Right lung (tissue), 5 donors: ENCODE data around the gene SMAP1. TPM values are rescaled to one million over a fixed set of nuclear protein-coding genes. Genes with fewer than 3 reads are reported as not detected.
A peak's percentile ranks its signal among the peaks of the same experiment; 100 is the strongest.

Experiments used
- DNase-seq, 2 donors: peaks; one replicate each; pipeline ENCODE4 v3.0.0-alpha.2; 2013
- polyA plus RNA-seq, 5 donors: library from polyadenylated mRNA; unstranded; fragments of 120-200 nt; gene quantifications; one replicate each; pipeline versions ENCODE4 v1.2.1 to v1.2.3, GENCODE V29; 2013; ENCODE audit warnings: inconsistent platforms in 1 of 5, low replicate concordance in 1 of 5; ENCODE audit not compliant: insufficient read length in 5 of 5, insufficient read depth in 1 of 5

SMAP1 gene
- polyA plus RNA-seq, 5 donors, result 23.2 to 30.6 (median 30.1) TPM

DNA sequence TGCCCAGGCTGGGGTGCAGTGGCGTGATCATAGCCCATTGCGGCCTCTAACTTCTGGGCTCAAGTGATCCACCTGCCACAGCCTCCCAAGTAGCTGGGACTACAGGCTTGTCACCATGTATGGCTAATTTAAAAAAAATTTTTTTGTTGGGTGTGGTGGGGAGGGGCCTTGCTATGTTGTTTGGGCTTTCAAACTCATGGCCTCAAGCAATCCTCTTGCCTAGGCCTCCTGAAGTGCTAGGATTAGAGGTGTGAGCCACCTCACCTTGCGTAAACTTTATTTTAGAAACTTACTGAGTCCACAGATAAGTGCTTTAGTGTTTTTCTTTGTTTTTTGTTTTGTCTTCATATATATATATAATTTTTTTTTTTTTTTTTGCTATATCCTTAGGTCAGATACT, 9.1 kb downstream of the SMAP1 start:
- DNase-seq, result no peak

DNA sequence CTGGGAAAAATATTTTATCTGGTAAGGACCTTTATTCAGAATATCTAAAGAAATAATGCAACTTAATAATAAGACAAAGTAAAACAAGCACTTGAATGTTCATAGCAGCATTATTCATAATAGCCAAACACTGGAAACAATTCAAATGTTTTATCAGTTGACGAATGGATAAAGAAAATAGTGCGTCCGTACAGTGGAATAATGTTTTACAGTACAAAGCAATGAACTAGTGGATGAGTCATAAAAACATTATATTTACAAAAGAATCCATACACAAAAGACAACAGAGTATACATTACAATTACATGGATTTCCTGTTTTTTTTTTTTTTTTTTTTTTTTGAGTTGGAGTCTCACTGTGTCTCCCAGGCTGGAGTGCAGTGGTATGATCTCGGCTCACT, 12.7 kb downstream of the SMAP1 start:
- no peak for DNase-seq

DNA sequence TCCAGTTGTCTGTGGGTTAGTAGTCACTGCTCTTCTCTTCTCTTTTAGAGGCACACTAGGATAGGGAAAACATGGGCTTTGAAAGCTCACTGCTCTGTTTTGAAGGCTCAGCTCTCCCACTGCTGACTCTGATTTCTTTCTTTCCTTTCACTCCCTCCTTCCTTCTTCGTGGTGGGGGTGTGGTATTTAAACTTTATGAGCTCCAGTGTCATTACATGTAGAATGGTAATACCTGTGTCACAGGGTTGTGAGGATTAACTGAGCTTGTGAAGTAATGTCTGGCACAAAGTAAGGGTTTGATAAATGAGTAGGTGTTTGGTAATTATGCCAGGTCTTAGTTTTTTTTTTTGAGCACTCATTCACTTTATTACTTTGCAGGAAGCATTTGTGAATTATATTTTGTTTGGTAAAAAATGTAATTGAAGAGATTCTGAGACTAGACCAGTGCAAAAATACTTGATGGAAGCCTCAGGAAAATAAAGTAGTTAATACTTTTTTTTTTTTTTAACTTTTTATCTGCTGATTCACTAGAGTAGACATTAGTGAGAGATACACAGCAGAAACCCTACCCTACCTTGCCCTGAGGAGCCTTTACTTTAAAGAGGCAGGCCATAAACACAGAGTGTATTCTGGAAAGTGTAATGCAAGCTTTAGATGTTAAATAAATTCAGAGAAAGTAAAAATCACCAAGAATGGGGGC, 17.3 kb downstream of the SMAP1 start:
- no peak for DNase-seq

DNA sequence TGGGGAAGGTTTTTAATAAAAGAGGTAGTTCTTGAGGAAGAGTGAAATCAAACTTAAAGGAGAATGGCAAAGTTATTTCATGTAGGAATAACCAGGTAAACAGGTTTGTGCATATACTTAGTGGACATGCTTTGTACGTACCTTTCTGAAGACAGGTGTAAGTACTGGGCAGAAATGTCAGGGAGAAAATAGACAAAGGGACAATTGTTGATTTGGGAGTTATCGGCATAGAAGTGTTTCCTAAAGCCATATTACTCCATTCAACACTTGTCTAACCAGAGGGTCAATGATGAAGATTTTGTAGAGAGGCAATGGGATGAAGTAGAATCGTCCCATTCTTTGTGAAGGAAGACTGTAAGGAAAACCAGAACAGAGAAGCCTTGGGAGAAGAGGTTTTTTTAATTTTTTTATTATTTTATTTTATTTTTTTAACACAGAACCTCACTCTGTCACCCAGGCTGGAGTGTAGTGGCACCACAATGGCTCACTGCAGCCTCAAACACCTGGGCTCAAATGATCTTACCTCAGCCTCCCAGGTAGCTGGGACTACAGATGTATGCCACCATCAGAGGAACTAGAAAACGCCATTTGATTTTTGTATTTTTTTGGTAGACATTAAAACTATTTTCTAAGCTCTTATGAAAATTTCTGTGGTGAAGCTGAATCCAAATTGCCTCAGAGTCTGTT, 18.0 kb downstream of the SMAP1 start:
- DNase-seq, result no peak

DNA sequence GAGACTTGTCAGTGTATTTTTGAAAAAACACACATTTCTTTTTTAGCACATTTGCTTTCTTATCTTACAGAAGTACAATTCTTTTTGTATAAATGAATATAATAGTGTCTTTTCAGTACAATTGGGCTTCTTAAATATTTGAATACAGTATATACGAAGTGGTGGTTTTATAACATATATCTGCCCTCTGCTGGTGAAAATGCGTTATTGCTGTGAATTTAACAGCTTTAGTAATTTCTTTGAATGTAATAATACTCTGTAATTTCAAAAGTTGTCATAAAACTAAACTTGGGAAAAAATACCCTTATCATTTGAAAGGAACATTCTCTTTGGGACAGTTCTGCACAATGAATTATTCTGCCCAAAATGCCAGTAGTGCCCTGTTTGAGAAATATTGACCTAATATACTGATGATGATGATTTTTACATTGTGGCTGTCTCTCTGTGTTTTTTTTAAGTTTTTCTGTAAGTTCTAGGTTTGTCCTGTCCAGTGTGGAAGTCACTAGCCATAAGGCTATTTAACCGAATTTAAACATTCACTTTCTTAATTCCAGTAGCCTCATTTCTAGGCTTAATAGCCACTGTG, 19.0 kb downstream of the SMAP1 start:
- DNase-seq, result peak; percentile 21 to 37

- DNase-seq, result no peak
These were observed 26.2 kb downstream of the SMAP1 start for GRCh38 chr6:70693887-70694286.

GRCh38 chr6:70694371-70694770, 26.7 kb downstream of the SMAP1 start:
- no peak for DNase-seq

- no peak for DNase-seq
These were observed 33.5 kb downstream of the SMAP1 start for GRCh38 chr6:70700922-70701876.

GRCh38 chr6:70705772-70706171, 38.1 kb downstream of the SMAP1 start:
- DNase-seq, result no peak

- peak; percentile 30 to 35 for DNase-seq
These were observed 38.9 kb downstream of the SMAP1 start for GRCh38 chr6:70706491-70707123.

GRCh38 chr6:70707893-70708292, 40.2 kb downstream of the SMAP1 start:
- no peak for DNase-seq

- DNase-seq, result no peak
These were observed 40.8 kb downstream of the SMAP1 start for GRCh38 chr6:70708448-70708847.

DNA sequence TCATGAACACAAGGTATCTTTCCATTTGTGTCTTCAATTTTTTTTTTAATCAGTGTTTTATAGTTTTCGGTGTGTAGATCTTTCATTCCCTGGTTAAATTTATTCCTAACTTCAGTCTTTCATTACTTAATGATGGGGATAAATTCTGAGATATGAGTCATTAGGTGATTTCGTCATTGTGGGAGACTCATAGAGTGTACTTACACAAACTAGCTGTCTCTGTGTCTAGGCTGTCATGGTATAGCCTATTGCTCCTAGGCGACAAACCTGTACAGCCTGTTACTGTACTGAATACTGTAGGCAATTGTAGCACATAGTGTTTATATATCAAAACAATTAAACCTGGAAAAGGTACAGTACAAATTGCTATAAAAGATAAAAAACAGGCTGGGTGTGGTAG, 42.1 kb downstream of the SMAP1 start:
- no peak for DNase-seq

DNA sequence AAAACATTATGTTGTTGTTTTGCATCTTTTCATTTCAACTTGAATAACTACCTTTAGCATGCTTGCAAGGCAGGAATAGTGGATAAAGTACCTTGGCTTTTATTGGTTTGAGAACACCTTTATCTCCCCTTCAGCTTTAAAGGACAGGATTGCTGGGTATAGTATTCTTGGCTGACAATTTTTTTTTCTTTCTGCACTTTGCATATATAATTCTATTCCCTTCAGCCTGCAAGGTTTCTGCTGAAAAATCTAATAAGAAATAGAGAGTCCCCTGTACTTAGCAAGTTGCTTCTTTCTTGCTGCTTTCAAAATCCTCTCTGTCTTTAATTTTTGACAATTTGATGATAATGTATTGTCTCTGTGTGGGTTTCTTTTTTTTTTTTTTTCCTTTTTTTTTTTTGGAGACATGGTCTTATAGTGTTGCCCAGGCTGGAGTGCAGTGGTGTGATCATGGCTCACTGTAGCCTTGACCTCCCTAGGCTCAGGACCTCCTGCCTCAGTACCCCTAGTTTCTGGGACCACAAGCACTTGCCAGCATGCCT, 47.1 kb downstream of the SMAP1 start:
- no peak for DNase-seq

DNA sequence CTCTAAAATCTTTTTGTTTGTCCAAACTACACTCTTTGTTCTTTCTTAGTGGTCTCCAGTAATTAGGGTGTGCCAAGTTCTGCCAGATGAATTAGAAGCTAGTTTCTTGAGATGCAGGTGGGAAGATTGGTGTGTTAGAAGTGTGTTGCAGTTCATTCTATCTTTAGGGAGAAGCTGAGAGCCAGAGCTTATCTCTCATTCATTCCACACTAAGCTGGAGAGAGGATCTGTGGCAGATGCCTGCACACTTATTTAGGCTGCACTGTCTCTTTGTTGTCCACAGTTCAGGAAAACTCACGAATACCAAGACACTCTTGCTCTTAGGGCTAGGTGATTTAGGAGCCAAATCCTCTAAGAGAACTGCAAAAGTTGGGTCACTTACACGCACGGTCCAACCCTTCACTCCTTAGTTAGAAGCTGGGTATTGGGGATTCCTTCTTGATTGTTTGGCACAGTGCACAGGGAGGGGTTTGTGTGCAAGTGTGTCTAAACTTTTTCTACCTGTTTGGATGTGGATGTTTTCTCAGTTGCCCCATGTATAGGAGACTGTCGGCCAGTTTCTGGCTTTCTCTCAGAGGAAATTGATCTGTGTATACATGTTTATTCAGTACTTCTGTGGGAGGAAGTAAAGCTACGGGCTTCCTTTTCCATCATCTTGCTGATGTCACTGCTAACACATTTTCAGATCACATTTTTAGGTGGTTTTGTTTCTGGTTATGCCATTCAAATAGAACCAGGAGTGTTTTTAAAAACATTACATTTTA, 49.5 kb downstream of the SMAP1 start:
- peak in 1 of 2 donors; percentile 2 for DNase-seq

DNA sequence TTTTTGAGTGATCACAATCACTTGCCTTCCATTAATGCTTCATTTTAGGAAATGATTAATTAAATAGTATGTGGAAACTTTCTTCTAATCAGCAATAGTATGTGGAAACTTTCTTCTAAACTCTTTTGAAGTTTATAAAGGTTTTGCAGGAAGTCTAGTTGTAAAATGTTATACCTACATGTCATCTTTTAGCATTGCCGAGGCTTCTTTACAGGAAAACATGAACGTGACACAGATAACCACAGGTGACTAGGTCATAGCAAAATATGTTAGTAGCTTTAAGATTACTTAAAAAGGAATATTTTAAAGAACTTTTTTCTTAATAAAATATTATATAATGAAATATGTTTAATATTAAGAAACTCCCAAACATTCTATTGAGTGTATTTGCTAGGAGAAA, 56.8 kb downstream of the SMAP1 start:
- DNase-seq, result no peak

DNA sequence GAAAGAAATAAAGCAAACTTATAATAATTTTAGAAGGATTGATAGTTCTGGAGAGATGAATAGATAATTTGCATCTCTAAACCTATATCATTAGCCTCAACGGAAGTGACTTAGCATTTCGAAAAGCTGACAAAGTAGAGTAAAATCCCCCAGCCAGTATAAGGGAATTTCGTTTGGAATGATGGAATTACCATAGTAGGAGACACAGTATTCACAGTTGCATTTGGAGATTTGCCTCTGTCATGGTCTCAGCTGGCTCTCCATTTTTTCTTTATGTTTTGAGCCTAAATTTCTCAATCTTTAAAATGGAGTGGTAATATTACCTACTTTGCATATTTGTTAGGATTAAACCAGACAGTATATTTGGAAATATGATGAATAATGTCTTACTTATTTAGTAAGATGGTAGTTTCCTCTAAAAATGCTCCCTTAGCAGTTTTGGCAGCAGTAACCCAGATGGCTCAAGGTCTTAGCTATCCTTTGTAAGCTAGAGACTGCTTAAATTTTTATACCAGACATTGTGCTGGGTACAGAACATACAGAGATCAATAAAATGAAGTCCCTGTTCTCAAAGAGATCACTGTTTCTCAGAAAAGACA, 58.2 kb downstream of the SMAP1 start:
- no peak for DNase-seq

DNA sequence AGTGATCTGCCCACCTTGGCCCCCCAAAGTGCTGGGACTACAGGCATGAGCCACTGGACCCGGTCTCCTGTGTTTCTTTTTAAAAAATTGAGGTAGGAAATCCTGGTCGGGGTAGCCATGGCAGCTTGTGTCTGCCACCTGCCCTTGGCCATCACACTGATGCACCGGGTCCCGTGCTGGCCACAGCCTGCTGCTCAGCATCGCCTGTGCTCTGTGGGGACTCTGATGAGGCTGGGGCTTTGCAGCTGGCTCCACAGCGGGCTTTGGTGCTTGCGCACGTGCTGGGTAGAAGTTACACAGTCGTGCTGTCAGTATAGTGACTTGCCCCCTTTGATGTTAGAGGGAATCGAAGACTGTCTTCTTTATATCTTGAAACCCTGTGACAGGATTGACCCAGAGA, 66.7 kb downstream of the SMAP1 start:
- DNase-seq, result no peak

DNA sequence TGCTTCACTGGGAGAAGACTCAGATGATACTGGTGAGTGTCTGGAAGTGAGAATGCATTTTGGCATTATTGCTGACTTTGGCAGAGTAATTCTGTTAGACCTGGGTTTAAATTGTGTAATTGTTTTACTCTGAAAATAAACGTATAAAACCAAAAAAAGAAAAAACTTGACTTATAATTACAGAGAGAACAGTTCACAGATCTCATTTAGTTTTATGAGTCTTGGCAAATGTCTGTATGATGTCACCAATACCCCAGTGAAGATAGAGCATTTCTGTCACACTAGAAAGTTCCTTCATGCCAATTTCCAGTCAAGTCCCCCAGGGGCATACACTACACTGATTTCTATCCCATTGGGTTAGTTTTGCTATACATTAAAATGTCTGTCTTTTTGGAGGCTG, 67.3 kb downstream of the SMAP1 start:
- DNase-seq, result no peak

- no peak for DNase-seq
These were observed 67.8 kb downstream of the SMAP1 start for GRCh38 chr6:70735513-70735912.
